ENCODE measurements around the gene MCUB. TPM values are rescaled to one million over a fixed set of nuclear protein-coding genes. Genes with fewer than 3 reads are reported as not detected.

Gene MCUB
- total and polyA plus RNA-seq, 8 donors = 0.88 to 6.5 (median 2.9) TPM

- TF ChIP-seq, protein P1, sequence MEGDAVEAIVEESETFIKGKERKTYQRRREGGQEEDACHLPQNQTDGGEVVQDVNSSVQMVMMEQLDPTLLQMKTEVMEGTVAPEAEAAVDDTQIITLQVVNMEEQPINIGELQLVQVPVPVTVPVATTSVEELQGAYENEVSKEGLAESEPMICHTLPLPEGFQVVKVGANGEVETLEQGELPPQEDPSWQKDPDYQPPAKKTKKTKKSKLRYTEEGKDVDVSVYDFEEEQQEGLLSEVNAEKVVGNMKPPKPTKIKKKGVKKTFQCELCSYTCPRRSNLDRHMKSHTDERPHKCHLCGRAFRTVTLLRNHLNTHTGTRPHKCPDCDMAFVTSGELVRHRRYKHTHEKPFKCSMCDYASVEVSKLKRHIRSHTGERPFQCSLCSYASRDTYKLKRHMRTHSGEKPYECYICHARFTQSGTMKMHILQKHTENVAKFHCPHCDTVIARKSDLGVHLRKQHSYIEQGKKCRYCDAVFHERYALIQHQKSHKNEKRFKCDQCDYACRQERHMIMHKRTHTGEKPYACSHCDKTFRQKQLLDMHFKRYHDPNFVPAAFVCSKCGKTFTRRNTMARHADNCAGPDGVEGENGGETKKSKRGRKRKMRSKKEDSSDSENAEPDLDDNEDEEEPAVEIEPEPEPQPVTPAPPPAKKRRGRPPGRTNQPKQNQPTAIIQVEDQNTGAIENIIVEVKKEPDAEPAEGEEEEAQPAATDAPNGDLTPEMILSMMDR (IDR thresholded peaks at IDR 0.05) = no peak
- intact Hi-C loops (cut with DNase I) = no loop called here
- ATAC-seq (no peak), DNase-seq (no peak), FAIRE-seq (no peak)
- Histone ChIP-seq H3K27ac (no peak overlapping the region), H3K36me3 (no peaks in the 10 kb centered on the region), H3K4me3 (no peak overlapping the region), H3K4me1 (no peaks in the 10 kb centered on the region), H3K9me3 (no peaks in the 10 kb centered on the region), H3K27me3 (no peaks in the 10 kb centered on the region)
- 81 to 84% methylated on average over 6 of the region's 6 CpGs for WGBS, 2 donors
Measured at GRCh38 chr4:109599046-109599652, 39.1 kb downstream of the MCUB start.

- no peak overlapping the region for H3K27ac ChIP-seq
- intact Hi-C loops (cut with DNase I) = no loop called here
- no peaks in the 10 kb centered on the region for H3K9me3 ChIP-seq
- FAIRE-seq (no peak), DNase-seq (no peak), ATAC-seq (no peak)
- WGBS, 2 donors = 81% methylated on average over 3 of the region's 3 CpGs
- no peaks in the 10 kb centered on the region for H3K4me1 ChIP-seq
- TF ChIP-seq, protein P1 (IDR thresholded peaks at IDR 0.05) = no peak
- no peaks in the 10 kb centered on the region for H3K36me3 ChIP-seq
- no peak overlapping the region for H3K4me3 ChIP-seq
- no peaks in the 10 kb centered on the region for H3K27me3 ChIP-seq
Measured at GRCh38 chr4:109600431-109600830, 40.4 kb downstream of the MCUB start.

DNA sequence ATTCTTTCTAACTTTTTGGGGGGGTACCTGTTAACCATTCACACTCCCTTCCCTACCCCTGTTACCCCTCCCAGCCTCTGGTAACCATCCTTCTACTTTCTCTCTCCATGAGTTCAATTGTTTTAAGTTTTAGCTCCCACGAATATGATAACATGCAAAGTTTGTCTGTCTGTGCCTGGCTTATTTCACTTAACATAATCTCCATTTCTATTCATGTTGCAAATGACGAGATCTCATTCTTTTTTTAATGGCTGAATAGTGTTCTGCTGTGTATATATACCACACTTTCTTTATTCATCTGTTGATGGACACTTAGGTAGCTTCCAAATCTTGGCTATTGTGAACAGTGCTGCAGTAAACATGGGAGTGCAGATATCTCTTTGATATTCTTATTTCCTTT lies 41.3 kb downstream of the MCUB start:
- intact Hi-C loops (cut with DNase I) = no loop called here
- Histone ChIP-seq H3K36me3 (no peaks in the 10 kb centered on the region), H3K27me3 (no peaks in the 10 kb centered on the region), H3K4me1 (no peaks in the 10 kb centered on the region), H3K4me3 (no peak overlapping the region), H3K9me3 (no peaks in the 10 kb centered on the region), H3K27ac (no peak overlapping the region)
- no peak for FAIRE-seq
- 68 to 81% methylated on average over 2 of the region's 2 CpGs for WGBS, 2 donors
- ATAC-seq = no peak
- DNase-seq = no peak
- TF ChIP-seq, protein P1 (IDR thresholded peaks at IDR 0.05) = no peak

DNA sequence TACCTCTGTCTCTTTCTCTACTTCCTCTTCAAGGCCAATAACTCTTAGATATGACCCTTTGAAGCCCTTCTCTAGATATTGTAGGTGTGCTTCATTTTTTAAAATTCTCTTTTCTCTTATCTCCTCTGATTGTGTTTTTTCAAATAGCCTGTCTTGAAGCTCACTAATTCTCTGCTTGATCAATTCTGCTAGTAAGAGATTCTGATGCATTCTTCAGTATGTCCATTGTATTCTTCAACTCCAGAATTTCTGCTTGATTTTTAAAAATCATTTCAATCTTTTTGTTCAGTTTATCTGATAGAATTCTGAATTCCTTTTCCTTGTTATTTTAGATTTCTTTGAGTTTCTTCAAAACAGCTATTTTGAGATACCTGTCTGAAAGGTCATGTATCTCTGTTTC lies 47.9 kb downstream of the MCUB start:
- Histone ChIP-seq H3K27me3 (no peaks in the 10 kb centered on the region), H3K4me1 (no peaks in the 10 kb centered on the region), H3K36me3 (no peaks in the 10 kb centered on the region), H3K9me3 (no peaks in the 10 kb centered on the region), H3K4me3 (no peak overlapping the region), H3K27ac (no peak overlapping the region)
- ATAC-seq (no peak), FAIRE-seq (no peak), DNase-seq (no peak)
- TF ChIP-seq, protein P1 (IDR thresholded peaks at IDR 0.05) = no peak
- intact Hi-C loops (cut with DNase I) = no loop called here

DNA sequence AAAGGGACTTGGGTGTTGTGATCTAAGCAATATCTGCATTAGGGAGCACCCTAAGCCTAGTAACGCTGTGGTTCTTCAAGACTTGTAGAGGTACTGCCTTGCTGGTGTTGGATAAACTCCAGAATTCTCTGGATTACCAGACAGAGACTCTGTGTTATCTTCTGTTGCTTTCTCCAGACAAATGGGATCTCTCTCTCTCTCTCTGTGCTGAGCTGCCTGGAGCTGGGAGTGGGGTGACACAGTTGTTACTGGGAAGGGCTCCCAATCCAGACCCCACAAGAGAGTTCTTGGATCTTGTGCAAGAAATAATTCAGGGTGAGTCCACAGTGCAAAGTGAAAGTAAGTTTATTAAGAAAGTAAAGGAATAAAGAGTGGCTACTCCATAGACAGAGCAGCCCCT lies 48.8 kb downstream of the MCUB start:
- Histone ChIP-seq H3K27me3 (no peaks in the 10 kb centered on the region), H3K36me3 (no peaks in the 10 kb centered on the region), H3K27ac (no peak overlapping the region), H3K4me1 (no peaks in the 10 kb centered on the region), H3K4me3 (no peak overlapping the region), H3K9me3 (no peaks in the 10 kb centered on the region)
- TF ChIP-seq, protein P1 (IDR thresholded peaks at IDR 0.05) = no peak
- DNase-seq (no peak), FAIRE-seq (no peak), ATAC-seq (no peak)
- WGBS, 2 donors = 73 to 85% methylated on average over 1 of the region's 1 CpG
- intact Hi-C loops (cut with DNase I) = no loop called here
